ENCODE data around the gene RHEBL1.
"Not testable (repeated sequence)": the region's sequence is repeated elsewhere in the genome, so short reads cannot be mapped to it uniquely, and the experiment has no call there.

The RHEBL1 gene

DNA sequence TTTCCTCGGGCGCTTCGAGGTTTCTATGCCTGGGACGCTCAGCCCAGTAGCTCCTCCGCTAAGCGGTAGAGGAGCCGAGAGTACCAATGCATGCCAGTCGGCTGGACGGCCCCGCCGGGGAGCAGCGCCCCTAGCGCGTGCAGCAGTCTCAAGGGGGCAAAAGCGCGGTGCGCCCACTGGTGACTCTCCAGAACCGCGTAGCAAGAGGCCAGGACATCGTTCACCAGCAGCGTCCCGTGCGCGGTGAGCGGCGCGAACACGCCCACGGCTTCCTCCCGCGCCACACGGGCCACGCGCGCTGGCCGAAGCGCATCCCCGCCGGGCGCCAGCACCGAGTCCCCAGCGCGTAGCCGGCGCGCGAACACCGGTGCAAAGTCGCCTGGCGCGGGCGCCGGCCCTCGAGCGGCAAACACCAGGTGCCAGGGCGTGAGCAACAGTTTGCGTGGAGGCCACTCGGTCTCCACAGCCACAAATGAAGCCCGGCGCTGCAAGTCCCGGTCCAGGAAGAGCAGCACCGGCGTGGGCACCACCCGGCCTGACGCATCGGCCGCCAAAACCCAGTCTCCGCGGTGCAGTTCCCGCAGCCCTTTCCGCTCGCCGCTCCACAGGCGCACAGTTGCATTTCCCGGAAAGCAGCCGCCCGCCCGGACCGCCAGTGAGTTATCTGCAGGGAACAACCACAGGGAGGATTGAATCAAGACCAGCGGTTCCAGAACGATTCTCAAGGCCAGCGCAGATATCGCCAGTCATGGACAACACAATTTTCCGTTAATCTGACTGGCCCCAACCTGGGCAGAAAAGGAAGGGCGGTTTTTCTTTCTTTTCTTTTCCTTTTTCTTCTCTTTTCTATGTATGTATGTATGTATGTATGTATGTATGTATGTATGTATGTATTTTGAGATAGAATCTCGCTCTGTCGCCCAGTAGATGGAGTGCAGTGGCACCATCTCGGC is 20.3 kb upstream of the RHEBL1 start:
- peak; percentile 68 for DNase-seq

DNA sequence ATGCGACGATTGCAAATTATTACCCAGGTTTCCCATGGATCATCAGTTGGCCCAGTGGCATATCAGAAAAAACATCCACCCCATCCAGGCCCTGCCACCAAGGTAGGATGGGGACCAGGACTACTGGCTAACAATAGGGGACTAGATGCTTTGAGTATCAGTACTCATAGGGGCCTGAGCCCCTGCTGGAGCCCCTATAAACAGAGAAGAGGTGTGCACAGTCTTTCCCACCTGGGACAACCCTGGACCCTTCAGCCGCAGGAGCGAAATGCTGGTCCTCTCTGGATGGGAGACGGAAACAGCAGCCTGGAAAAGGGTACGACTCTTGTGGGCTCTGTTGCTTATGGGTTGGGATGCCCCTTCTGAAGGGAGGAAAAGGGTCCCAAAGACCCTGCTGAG is 19.2 kb upstream of the RHEBL1 start:
- DNase-seq = no peak

DNA sequence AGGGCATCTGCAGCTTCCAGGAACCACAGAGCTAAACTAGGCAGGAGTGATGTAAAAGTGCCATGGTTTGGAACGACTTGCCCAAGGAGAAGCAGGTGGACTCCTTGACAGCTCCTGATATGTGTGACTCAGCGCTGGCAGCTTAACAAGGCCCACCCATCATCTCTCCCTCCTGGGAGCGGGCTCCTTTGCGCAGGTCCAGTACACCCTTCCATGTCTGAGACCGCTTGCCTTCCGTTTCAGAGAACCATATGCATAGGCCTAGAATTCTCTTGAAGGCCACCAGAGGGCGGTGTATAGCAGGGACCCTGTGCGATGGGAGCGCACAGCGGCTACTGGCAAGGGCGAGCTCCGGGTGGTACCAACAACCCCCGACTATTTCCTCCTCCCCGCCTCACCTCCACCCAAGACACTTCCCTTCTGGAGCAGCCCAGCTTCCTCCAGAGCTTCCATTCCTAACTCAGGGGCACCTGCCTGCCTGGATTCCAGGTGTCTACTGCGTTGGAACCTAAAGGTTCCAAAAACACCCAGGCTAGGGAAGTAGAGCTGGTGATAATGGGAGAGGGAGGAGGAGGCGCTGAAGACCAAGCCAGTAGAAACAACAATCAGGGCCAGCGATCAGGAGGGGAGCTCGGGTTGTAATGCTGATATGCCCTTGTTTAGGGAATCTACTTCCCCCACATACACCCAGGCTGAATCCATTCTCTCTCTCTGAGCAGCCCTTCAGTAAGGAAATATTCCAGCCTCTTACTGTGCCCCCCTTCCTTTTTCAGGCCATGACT is 18.6 kb upstream of the RHEBL1 start:
- peak; percentile 88 for DNase-seq

DNA sequence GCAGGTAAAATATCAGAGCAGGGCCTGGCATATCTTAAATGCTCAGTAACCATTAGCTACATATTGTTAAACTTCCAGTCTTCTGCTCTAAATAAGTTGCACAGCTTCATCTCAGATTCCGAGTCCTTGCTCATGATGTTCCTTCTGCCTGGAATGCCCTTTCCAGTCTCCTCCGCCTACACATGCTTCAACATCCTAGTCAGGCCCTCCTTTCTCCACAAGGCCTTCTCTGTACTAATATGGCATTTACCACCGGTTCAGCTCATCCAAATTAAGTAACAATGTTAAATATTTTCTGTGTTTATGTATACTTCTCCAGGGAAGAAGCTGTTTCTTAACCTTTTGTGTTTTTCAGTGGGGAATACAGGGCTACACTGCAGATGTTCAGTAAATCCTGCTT is 16.3 kb upstream of the RHEBL1 start:
- DNase-seq = no peak

DNA sequence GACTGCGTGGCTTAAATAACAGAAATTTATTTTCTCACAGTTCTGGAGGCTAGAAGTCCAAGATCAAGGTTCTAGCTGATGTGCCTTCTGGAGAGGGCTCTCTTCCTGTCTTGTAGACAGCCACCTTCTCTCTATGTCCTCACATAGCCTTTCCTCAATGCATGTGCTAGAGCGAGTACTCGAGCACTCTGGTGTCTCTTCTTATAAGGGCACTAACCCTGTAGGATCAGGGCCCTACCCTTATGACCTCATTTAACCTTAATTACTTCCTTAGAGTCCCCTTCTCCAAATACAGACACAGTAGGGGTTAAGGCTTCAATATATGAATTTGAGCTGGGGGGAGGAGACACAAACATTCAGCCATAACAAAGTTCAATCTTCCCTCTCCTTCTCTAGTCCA is 14.7 kb upstream of the RHEBL1 start:
- DNase-seq = no peak

DNA sequence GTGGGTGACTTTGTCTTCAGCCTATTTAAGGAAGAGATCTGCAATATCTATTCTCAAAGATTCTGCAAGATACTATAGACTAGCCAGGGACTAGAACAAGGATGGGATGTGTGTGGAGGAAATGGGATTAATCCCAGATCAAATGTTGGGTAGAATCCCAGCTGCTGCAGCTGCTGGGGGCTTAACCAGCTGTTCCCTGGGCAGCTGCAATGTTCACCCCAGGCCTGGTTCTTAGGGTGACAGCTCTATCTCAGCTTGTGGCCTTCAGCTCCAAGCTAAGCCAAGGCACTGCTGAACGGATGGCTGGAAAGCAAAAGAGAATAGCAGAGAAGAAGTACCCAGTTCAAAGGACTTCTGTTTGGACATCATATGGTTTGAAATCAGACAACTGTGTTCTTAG is 10.0 kb upstream of the RHEBL1 start:
- no peak for DNase-seq

DNA sequence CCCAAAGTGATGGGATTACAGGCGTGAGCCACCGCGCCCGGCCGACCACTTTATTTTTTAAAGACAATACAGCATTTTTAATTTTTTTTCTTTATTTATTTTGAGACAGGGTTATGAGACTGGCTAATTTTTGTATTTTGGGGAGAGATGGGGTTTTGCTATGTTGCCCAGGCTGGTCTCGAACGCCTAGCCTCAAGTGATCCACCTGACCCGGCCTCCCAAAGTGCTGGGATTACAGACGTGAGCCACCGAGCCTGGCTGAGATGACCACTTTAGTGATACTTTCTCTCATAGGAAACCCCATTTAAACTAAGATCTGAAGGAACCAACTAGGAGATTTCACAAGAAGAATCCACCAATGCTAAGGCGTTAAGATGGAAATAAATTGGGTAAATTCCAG is 1.2 kb upstream of the RHEBL1 start:
- DNase-seq = no peak

DNA sequence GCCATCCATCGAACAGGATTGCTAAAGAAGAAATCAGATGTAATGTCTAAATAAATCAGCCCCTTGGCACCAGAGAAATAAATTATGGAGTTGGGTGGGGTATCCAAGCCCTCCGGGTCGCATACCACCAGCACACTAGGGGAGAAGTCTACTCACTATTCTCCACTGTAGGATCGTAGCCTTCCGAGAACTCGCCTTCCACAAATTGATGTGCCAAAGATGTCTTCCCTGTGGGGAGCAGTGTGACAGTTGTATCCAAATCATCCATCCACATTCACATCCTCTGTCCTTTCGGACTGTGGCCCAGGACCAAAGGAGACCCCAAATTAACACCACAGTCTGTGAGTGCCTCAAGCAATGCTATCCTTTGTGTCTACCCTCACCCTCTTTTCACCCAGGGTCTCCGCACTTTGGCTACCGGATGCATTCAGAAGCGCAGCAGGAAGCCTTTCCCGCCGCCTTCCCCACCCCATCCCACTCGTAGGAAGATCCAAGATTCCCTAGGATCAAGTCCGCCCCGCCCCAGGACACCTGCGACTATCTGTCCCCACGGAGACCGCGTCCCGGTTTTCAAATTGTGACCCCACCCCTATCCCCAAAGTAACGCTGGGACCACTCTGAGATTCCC is 786 bp downstream of the RHEBL1 start:
- DNase-seq = peak; percentile 44

DNA sequence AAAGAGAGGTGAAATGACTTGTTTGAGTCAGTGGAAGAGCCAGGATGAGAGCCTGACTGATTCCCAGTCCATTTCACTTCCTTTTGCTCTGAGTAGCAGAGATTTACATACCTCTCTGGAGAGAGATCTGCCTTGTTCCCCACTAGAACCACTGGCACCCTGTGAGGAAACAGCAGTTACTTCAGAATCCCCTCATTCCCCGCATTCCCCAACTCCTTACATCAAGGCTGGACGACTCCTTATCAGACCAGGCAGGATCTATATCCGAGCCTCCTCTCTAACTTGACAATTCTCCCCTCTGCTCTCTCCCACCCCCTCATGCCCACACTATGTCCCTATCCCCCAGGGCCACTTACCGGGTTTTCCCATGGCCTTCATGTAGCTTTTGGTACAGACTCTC is 3.7 kb downstream of the RHEBL1 start:
- no peak for DNase-seq

DNA sequence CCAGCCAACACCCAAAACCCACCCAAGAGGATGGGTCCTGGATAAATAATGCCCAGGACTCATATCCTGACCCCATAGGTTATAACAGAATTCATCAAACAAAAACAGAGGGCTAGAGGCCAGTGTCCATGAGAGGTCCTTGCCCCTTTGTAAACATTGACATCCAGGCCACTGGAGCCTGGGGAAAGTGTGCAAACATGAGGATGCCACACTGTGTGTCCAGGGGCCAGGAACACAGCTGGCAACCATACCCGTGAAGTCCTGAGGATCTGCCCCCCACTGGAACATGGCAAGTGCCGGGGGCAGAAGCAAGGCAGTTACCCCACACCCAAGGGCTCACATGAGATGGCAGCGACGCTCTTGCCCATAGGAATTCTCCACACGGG is 5.0 kb downstream of the RHEBL1 start:
- no peak for DNase-seq

DNA sequence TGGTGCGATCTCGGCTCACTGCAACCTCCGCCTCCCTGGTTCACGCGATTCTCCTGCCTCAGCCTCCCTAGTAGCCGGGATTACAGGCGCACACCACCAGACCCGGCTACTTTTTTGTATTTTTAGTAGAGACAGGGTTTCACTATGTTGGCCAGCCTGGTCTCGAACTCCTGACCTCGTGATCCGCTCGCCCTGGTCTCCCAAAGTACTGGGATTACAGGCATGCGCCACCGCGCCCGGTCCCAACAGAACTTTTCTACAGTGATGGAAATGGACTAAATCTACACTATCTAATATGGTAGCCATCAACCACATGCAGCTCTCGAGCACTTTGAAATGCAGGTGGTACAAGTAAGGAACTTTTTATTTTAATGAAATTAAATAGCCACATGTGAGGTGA is 7.9 kb downstream of the RHEBL1 start:
- DNase-seq = not testable (repeated sequence)

DNA sequence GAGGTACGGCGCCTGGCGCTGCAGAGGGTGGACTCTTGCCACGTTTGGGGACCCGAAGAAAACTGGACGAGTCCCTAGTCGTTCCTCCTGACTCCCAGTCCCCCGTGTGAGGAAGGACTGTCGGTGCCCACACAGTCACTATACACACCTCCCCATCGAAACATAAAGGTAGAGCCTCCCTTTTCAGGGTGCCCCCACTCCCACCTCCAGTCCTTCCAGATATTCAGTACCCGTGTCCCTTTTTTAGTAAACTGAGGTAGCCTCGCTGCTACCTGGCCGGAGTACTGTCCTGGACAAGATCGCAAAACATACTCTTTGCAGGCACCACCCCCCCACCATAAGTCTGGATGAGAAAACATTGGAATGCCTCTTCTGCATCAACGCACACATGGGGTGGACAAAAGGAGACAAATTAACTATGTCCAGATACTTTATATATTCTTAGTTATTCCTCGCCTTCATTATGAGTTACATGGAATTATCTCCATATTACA is 8.6 kb downstream of the RHEBL1 start:
- peak; percentile 9 for DNase-seq

DNA sequence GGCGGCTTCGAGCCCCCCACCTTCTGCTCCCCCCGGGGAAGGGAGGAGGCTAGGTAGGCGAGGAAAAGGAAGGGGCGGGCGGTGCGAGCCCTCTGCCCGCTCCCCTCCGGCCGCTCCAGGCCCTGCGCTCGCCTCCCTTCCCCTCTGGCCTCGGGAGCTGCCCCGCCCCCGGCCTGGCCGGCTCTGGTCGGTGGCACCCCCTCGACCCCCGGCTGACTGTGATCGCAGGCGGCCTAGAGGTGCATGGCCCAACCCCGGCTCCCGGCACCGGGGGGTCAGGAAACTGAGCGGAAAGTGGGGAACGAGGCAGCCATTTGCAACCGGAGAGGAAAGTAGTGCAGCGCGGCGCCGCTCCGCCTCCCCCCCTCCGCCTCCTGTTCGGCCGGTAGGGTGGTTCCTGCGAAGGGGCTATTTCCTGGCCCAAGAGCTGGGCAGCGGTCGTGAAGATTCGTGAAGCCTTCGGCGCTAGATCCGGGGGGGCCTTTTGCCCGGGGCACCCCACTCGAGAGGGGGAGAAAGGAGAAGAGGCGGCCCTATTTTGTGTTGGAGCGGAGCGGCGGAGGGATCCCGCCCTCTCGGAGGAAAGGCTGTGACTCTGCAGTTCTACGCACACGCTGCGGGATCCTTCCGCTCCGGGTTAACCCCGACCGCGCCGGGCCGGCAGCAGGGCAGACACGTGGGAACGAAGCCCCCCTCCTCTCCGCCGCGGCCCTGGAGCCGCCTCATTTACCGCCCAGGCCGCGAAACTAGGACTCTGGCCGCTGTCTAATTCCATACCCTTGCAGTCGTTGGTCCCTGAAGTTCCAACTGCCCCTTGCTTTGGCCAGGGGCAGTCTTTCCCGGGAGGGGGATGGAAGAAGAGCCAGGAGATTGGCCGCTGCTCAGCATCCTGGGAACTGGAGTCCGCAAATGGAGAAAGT is 9.3 kb downstream of the RHEBL1 start, which contains the start of gene KMT2D:
TSS of gene KMT2D (minus strand) at position 558 of the 920 bp plus-strand sequence. CDS start 5,470 bp downstream, outside the sequence.
- peak; percentile 94 for DNase-seq

DNA sequence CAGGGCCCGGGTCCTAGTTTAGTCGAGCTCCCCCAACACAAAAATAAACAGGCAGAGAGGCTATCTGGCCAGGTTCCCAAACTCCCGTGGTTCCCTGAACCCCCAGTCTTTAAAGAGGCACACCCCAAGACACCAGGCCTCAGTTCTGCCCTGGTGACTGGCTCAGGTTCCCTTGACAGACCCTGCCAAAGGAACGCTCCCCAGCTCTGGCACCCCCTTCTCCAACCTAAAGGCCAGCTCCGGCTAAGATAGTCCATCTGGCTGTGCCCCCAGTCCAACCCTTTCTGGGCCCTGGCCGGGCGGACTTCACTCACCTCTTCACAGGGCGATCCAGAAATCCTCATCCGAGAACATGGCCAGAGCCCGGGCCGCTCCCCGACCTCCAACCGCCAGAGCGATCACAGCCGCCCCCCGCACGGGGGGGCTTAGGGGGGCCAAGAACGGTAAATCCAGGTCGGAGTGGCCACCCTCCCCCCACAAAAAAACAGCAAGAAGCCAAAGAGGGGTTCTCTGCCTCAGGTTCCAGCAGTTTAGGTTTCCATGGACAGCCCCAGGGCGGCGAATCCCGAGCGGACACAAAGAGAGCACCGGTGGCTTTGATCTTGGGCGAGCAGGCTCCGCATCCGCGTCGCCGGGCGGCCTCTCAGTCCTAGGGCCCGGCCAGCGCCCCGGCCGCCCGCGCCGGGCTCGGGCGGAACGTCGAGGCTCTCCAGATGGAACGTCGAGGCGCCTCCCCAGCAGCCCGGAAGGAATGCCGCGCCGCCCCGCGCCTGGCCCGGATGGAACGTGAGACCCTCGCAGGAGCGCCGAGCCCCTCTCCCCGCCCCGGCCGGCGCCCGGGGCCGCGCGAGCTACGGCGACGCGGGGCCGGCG is 10.2 kb downstream of the RHEBL1 start:
- peak; percentile 18 for DNase-seq

DNA sequence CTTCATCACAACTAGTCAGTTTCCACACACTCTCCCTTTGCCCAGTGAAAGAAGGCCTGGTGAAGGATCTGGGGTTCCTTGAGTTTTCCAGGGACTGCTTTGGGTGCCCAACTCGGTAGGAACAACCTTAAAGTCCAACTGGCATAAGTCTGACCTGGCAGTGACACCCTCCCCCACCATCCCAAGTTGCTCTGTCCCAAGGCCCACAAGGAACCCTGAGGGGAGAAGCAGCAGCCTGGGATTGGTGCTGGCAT is 10.8 kb downstream of the RHEBL1 start:
- peak; percentile 9 for DNase-seq

DNA sequence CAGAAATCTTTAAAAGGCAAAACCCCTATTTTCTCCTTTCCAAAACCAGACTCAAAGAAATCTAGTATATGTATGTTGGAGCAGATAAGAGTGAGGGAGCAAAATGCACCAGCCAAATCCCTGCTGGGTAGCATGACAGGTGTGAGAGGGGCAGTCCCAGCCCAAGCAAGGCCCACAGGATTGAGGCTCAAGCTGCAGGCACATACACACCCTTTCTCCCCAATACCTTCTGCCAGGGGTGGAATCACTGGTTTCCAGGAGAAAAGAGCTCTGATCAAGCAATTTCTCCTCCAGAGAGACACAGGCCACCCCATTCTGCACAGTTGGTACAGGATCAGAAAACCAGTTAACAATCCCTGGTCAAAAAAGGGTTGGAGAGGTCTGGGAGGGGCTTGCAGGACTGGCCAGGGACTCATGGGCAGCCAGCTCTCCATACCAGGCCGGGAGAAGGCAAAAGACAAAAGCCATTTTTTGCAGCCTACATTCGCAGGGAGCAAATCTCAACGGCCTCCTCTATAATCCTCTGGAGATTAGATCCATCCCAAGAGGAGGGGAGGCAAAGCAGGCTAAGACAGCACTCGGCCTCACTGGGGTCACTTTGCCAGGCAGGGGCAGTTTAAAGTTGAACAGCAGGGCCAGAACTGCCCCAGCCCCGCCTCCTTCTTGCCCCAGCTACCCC is 11.3 kb downstream of the RHEBL1 start:
- peak; percentile 10 for DNase-seq

DNA sequence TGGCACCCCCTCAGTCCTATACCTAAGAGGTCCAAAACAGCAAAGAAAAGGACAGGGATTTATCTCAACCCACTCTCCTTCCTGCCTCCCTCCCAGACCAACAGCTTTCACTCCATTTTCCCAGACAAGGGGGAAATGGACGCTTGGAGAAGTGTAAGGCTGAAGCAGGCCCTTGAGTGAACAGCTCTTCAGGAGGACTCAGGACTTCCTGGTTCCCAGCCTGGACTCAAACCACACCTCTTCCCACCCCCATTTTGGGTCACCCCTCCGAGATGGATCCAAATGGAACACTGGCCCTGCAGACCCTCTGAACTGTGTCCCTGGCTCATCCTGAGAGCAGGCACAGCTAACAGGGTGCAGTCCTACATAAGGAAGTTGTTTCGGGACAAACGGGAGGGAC is 11.9 kb downstream of the RHEBL1 start:
- peak; percentile 15 for DNase-seq

DNA sequence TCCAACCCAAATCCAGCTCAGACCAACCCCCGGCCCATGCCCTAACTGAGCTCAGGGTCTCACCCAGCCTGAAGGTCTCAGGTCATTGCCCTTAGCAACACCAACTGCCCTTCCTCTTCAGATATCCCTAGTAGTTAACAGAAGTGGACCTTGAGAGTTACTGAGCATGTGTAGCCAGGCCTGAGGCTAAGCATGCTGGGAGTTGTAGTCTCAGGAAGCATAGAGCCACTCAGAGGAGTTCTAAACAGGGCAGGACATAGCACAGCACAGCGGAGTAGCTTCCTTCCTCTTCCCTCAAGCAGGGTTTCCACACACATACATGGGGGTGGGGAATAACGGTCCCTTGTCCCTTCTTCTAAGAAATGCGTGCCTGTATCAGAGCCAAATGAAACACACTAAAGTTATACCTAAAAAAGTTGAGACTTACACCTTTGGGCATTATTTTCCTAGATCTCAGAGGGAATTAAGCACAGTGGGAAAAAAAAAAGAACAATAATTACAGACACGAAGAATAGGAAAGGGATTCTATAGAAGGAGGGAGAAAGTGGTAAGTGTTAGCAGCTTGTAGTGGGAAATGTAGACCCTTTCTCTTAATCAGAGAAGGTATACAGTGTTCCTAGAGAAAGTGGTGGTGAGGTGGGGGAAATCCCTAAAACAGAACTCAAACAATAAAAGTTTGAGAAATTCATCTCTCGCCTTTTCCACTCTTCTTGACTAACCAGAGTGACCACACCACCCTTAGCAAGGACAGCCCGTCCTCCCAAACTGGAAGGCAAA is 13.6 kb downstream of the RHEBL1 start:
- DNase-seq = peak; percentile 75

DNA sequence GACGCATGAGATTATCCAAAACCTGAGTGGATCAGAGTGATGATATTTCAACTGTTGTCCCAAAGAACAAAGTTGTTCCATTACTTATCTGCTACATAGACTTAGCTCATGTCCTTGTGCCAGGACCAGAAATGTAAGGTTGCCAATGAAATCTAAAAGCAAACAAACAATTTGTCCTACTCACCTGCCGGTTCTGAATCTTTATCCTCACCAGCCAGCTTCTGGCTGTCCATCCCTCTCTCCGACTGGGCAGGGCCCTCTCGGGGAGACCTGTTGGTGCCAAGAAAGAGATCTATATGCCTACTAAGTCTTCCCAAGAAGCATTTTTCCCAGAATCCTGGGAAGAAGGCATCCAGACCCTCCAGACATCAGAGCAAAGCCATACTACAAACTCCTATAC is 14.7 kb downstream of the RHEBL1 start:
- no peak for DNase-seq

DNA sequence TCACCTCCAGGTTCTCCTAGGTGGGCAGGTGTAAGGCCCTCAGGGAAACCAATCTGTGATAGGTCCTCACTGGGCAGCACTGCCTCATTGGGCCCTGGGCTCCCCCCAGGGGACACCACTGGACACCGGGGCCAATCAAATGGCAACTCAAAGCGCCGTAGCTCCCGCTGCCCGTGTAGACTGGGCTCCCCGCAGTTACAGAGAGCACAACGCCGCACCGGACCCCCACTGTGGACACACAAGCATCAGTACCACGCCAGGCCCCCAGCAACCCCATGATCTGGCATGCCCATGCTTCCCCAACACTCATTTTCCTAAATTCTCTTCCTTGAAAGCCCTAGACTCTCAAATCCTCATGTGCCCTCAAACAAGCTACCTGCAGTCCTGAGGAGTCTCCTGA is 15.3 kb downstream of the RHEBL1 start:
- DNase-seq = no peak

Measured in EL (cell line).